Caco-2 (cell line): ENCODE data around the gene C1orf198. TPM values are rescaled to one million over a fixed set of nuclear protein-coding genes. Genes with fewer than 3 reads are reported as not detected.

Experiments
- BruUV-seq: library from RNA; stranded (reverse); fragments of 400-500 nt; replicated peaks from 2 replicates; lab custom pipeline; 2021; lab: Mats Ljungman, UMichigan
- CTCF ChIA-PET: fragments of 300-600 bp; sonication (Branson Sonifier 250); formaldehyde crosslinking; loops from one replicate; lab custom pipeline; 2022; ENCODE audit warnings: antibody characterized with exemption; lab: Charles Lee
- POLR2A ChIA-PET: fragments of 300-600 bp; sonication (Branson Sonifier 250); formaldehyde crosslinking; loops from one replicate; lab custom pipeline; 2022; ENCODE audit warnings: antibody characterized with exemption; lab: Charles Lee
- DNase-seq, 2 experiments: peaks; one replicate each; pipeline versions ENCODE4 v3.0.0 to v3.0.0-alpha.2; 2020 to 2022
- H3K27me3 ChIP-seq: replicated peaks from 2 replicates; pipeline ENCODE4 v1.6.0; 2011; ENCODE audit warnings: low read length; ENCODE audit not compliant: control insufficient read depth, insufficient read depth
- H3K36me3 ChIP-seq: 2 replicates; pipeline ENCODE4 v1.5.1; 2011; ENCODE audit warnings: low read length; ENCODE audit not compliant: control insufficient read depth, insufficient read depth
- H3K4me1 ChIP-seq: fragments of 250-450 bp; sonication (Bioruptor Pico); 2 replicates; pipeline ENCODE4 v1.5.1; 2020; ENCODE audit warnings: mild to moderate bottlenecking
- H3K4me3 ChIP-seq: 2 replicates; pipeline ENCODE4 v1.5.1; 2011; ENCODE audit warnings: low read depth, mild to moderate bottlenecking, control low read depth, low read length
- H3K9me3 ChIP-seq: fragments of 250-450 bp; sonication (Bioruptor Pico); 2 replicates; pipeline ENCODE4 v1.5.1; 2020; ENCODE audit warnings: mild to moderate bottlenecking, moderate library complexity
- H3K27ac Mint-ChIP-seq: one replicate; pipeline ENCODE4 v1.8.0; 2022; ENCODE audit warnings: mixed read lengths; ENCODE audit not compliant: unreplicated experiment
- H3K27me3 Mint-ChIP-seq: one replicate; pipeline ENCODE4 v1.8.0; 2022; ENCODE audit warnings: mixed read lengths; ENCODE audit not compliant: insufficient read depth, unreplicated experiment
- H3K36me3 Mint-ChIP-seq: one replicate; pipeline ENCODE4 v1.8.0; 2022; ENCODE audit warnings: mild to moderate bottlenecking, mixed read lengths; ENCODE audit not compliant: insufficient read depth, unreplicated experiment
- H3K4me1 Mint-ChIP-seq: one replicate; pipeline ENCODE4 v1.8.0; 2022; ENCODE audit warnings: low read depth, mixed read lengths; ENCODE audit not compliant: unreplicated experiment
- H3K4me3 Mint-ChIP-seq: one replicate; pipeline ENCODE4 v1.8.0; 2022; ENCODE audit warnings: mild to moderate bottlenecking, moderate library complexity, mixed read lengths; ENCODE audit not compliant: unreplicated experiment
- H3K9me3 Mint-ChIP-seq: one replicate; pipeline ENCODE4 v1.8.0; 2022; ENCODE audit warnings: mixed read lengths; ENCODE audit not compliant: unreplicated experiment
- CTCF ChIP-seq, 2 experiments: fragments of 200-600 bp in 1 of 2; IDR thresholded peaks; 1 replicate in 1 of 2; 2 replicates in 1 of 2; pipeline versions ENCODE4 v1.5.1 to v1.8.0; 2011 to 2022; ENCODE audit warnings: antibody characterized with exemption in 1 of 2, control low read depth in 1 of 2, inconsistent platforms in 1 of 2, low read depth in 1 of 2, low read length in 1 of 2, mild to moderate bottlenecking in 1 of 2, moderate library complexity in 1 of 2; ENCODE audit not compliant: insufficient read depth in 1 of 2, severe bottlenecking in 1 of 2, unreplicated experiment in 1 of 2
- intact Hi-C: fragments of 100-400 bp; cut with micrococcal nuclease; formaldehyde crosslinking; loops from one replicate; pipeline ENCODE4 v1.10.0; 2022; ENCODE audit not compliant: unreplicated experiment
- total RNA-seq: library from RNA; stranded (reverse); gene quantifications from 2 replicates; pipeline ENCODE4 v1.2.3, GENCODE V29; 2022

The C1orf198 gene
- total RNA-seq, 1 experiment from 2014 or later = 92.2 TPM

DNA sequence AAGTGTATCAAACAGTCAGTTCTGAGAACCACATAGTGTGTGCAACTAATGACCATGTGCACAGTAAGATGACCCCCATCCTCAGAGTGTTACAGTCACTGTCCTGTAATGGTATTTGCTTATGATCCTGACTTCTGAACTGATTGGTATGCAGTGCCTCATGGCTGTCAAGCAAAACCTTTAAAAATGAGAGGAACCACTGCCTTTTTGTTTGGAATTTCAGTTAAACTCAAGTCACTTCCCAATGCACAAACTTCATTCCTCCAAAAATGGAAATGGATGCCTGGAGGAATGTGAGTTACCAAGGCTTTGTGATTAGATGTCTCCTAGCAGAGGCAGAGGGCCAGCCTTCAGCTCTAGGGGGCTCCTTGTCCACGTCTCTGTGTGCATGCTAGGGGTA is 10.5 kb downstream of the C1orf198 start:
- ChIA-PET POLR2A (interaction anchor here (1.2 kb wide), 1 partner anchor 81 kb away, joined by 4 read pairs; no protein-coding TSS in a partner anchor), CTCF (no interaction called here)
- no peak for TF ChIP-seq CTCF (IDR thresholded peaks at IDR 0.05; ENCODE audit: insufficient read depth in 1 of 2, low read depth in 1 of 2, low read length in 1 of 2, severe bottlenecking in 1 of 2, unreplicated experiment in 1 of 2)
- peaks cover 13% of the 10 kb centered on the region for H3K4me1 Mint-ChIP-seq
- no peaks in the 10 kb centered on the region for H3K27me3 Mint-ChIP-seq
- H3K27ac Mint-ChIP-seq = no peak overlapping the region
- no peak for DNase-seq
- Histone ChIP-seq H3K4me1 (peaks cover 20% of the 10 kb centered on the region), H3K36me3 (peaks cover 7% of the 10 kb centered on the region; the same call in 1 of the 2 replicates), H3K27me3 (no peaks in the 10 kb centered on the region), H3K9me3 (no peaks in the 10 kb centered on the region; the same call in 1 of the 2 replicates), H3K4me3 (no peak overlapping the region)
- peaks cover 35% of the 10 kb centered on the region for H3K9me3 Mint-ChIP-seq
- intact Hi-C loops = no loop called here
- H3K4me3 Mint-ChIP-seq = no peak overlapping the region
- no TSS peak for BruUV-seq
- H3K36me3 Mint-ChIP-seq = peaks cover 71% of the 10 kb centered on the region

- Histone ChIP-seq H3K4me3 (no peak overlapping the region), H3K9me3 (no peaks in the 10 kb centered on the region; the same call in 1 of the 2 replicates), H3K36me3 (peaks cover 7% of the 10 kb centered on the region; the same call in 1 of the 2 replicates), H3K4me1 (peaks cover 19% of the 10 kb centered on the region), H3K27me3 (no peaks in the 10 kb centered on the region)
- H3K27me3 Mint-ChIP-seq = no peaks in the 10 kb centered on the region
- no TSS peak for BruUV-seq
- no peak overlapping the region for H3K4me3 Mint-ChIP-seq
- intact Hi-C loops = no loop called here
- no peak overlapping the region for H3K27ac Mint-ChIP-seq
- H3K36me3 Mint-ChIP-seq = peaks cover 77% of the 10 kb centered on the region
- peaks cover 39% of the 10 kb centered on the region for H3K9me3 Mint-ChIP-seq
- DNase-seq = no peak
- no peak for TF ChIP-seq CTCF (IDR thresholded peaks at IDR 0.05; ENCODE audit: insufficient read depth in 1 of 2, low read depth in 1 of 2, low read length in 1 of 2, severe bottlenecking in 1 of 2, unreplicated experiment in 1 of 2)
- POLR2A ChIA-PET = no interaction called here
- CTCF ChIA-PET = no interaction called here
- peaks cover 6% of the 10 kb centered on the region for H3K4me1 Mint-ChIP-seq
These were observed 11.2 kb downstream of the C1orf198 start for GRCh38 chr1:230857077-230857476.

GRCh38 chr1:230855886-230856285 is 12.4 kb downstream of the C1orf198 start:
- no peak for TF ChIP-seq CTCF (IDR thresholded peaks at IDR 0.05; ENCODE audit: insufficient read depth in 1 of 2, low read depth in 1 of 2, low read length in 1 of 2, severe bottlenecking in 1 of 2, unreplicated experiment in 1 of 2)
- no peak overlapping the region for H3K4me3 ChIP-seq
- H3K4me1 ChIP-seq = peaks cover 31% of the 10 kb centered on the region
- no peaks in the 10 kb centered on the region; the same call in 1 of the 2 replicates for H3K9me3 ChIP-seq
- CTCF ChIA-PET = no interaction called here
- no TSS peak for BruUV-seq
- no peak for DNase-seq
- H3K27me3 ChIP-seq = no peaks in the 10 kb centered on the region
- POLR2A ChIA-PET = no interaction called here
- H3K36me3 Mint-ChIP-seq = peaks cover 76% of the 10 kb centered on the region
- no peak overlapping the region for H3K4me3 Mint-ChIP-seq
- intact Hi-C loops = no loop called here
- no peak overlapping the region for H3K27ac Mint-ChIP-seq
- H3K27me3 Mint-ChIP-seq = no peaks in the 10 kb centered on the region
- H3K9me3 Mint-ChIP-seq = peaks cover 39% of the 10 kb centered on the region
- H3K36me3 ChIP-seq = peaks cover 7% of the 10 kb centered on the region
- H3K4me1 Mint-ChIP-seq = peaks cover 6% of the 10 kb centered on the region
